Measurements from ENCODE around the gene RWDD2A.

DNA sequence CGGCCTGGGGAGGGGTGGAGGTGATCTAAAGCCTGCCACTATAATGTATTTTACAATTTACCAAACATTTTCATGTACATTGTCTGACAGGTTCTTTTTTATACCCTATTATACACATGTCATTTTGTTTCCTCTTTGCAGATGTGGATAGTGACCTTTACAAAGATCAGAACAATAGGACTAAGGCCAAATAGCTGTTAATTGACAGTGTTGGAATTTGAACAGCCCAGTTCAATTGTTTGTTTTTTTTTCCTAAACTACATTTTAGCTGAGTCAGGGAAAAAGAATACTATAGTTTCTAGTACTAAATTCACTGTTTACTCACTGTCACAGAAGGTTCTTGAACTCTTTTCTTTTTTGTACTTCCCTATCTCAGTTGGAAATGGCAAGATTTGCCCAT is 40.2 kb upstream of the RWDD2A start:
- TF ChIP-seq CTCF (IDR thresholded peaks at IDR 0.05; ENCODE audit: low read depth, low read length) (no peak), EZH2phosphoT487 (IDR thresholded peaks at IDR 0.05; ENCODE audit: low read depth) (no peak)
